DMS79 treated with DMSO at 0.1 percent for 48 hours (cell line): ENCODE results near the gene EEFSEC.

ENCODE experiments used
- DNase-seq: peaks from one replicate; lab custom pipeline; 2025; lab: John Stamatoyannopoulos, UW

The EEFSEC gene

GRCh38 chr3:128412180-128413002 lies 259.1 kb downstream of the EEFSEC start:
- DNase-seq = no peak

- DNase-seq = no peak
These were observed 259.7 kb downstream of the EEFSEC start for GRCh38 chr3:128413003-128413370.

- no peak for DNase-seq
These were observed 260.3 kb downstream of the EEFSEC start for GRCh38 chr3:128413413-128414205.

- DNase-seq = no peak
These were observed 262.0 kb downstream of the EEFSEC start for GRCh38 chr3:128415200-128415772.

GRCh38 chr3:128415773-128416577 lies 262.7 kb downstream of the EEFSEC start:
- DNase-seq = no peak

GRCh38 chr3:128416578-128417211 lies 263.4 kb downstream of the EEFSEC start:
- no peak for DNase-seq

- no peak for DNase-seq
These were observed 265.6 kb downstream of the EEFSEC start for GRCh38 chr3:128418900-128419299.

GRCh38 chr3:128419311-128419710 lies 266.0 kb downstream of the EEFSEC start:
- no peak for DNase-seq

GRCh38 chr3:128420289-128420688 lies 267.0 kb downstream of the EEFSEC start:
- no peak for DNase-seq

- DNase-seq = no peak
These were observed 267.6 kb downstream of the EEFSEC start for GRCh38 chr3:128420720-128421438.

GRCh38 chr3:128421439-128421836 lies 268.2 kb downstream of the EEFSEC start:
- DNase-seq = no peak

GRCh38 chr3:128421966-128422365 lies 268.7 kb downstream of the EEFSEC start:
- no peak for DNase-seq

GRCh38 chr3:128422762-128423524 lies 269.7 kb downstream of the EEFSEC start:
- no peak for DNase-seq

GRCh38 chr3:128423525-128424147 lies 270.4 kb downstream of the EEFSEC start:
- DNase-seq = no peak

- DNase-seq = no peak
These were observed 271.3 kb downstream of the EEFSEC start for GRCh38 chr3:128424508-128425069.

GRCh38 chr3:128425142-128425845 lies 272.0 kb downstream of the EEFSEC start:
- no peak for DNase-seq

- DNase-seq = no peak
These were observed 272.5 kb downstream of the EEFSEC start for GRCh38 chr3:128425846-128426127.

- no peak for DNase-seq
These were observed 273.0 kb downstream of the EEFSEC start for GRCh38 chr3:128426128-128426921.
